Measurements from ENCODE around the gene SMIM10L2A.
"Not testable (repeated sequence)": the region's sequence is repeated elsewhere in the genome, so short reads cannot be mapped to it uniquely, and the experiment has no call there.

SMIM10L2A gene

GRCh38 chrX:135416546-135416945 is 5.2 kb upstream of the SMIM10L2A start:
- no peak overlapping the region for H3K4me2 ChIP-seq (ENCODE audit: low read depth, low read length)
- H3K79me2 ChIP-seq (ENCODE audit: low read length): no peaks in the 10 kb centered on the region
- no peak overlapping the region for H2AFZ ChIP-seq (ENCODE audit: low read length)
- TF ChIP-seq EZH2phosphoT487 (IDR thresholded peaks at IDR 0.05; ENCODE audit: low read length): no peak
- no peak for TF ChIP-seq EZH2 (optimal IDR thresholded peaks at IDR 0.05; ENCODE audit: low read depth, low read length)
- TF ChIP-seq CTCF (IDR thresholded peaks at IDR 0.05; ENCODE audit: low read length): no peak
- H3F3A ChIP-seq (ENCODE audit: insufficient read depth, low read length): no peaks in the 10 kb centered on the region
- no peak overlapping the region for H3K4me3 ChIP-seq (ENCODE audit: low read length)
- H3K9me3 ChIP-seq (replicated peaks; ENCODE audit: insufficient read depth, low read length): no peaks in the 10 kb centered on the region
- no peaks in the 10 kb centered on the region for H3K27me3 ChIP-seq (replicated peaks; ENCODE audit: insufficient read depth, low read length)
- H3K9me2 ChIP-seq (replicated peaks; ENCODE audit: insufficient read depth, low read length): no peaks in the 10 kb centered on the region
- no peak for DNase-seq
- no peaks in the 10 kb centered on the region for H4K20me1 ChIP-seq (ENCODE audit: insufficient read depth, low read length)
- H3K4me1 ChIP-seq (ENCODE audit: low read length): no peaks in the 10 kb centered on the region
- no peak overlapping the region for H3K9ac ChIP-seq (ENCODE audit: low read length)
- H3K27ac ChIP-seq (ENCODE audit: low read length): no peak overlapping the region
- no peaks in the 10 kb centered on the region for H3K36me3 ChIP-seq (replicated peaks; ENCODE audit: insufficient read depth, low read length)

GRCh38 chrX:135420831-135421230 is 913 bp upstream of the SMIM10L2A start:
- no peaks in the 10 kb centered on the region for H3K4me1 ChIP-seq (ENCODE audit: low read length)
- no peaks in the 10 kb centered on the region for H3F3A ChIP-seq (ENCODE audit: insufficient read depth, low read length)
- DNase-seq: no peak
- no peak overlapping the region for H3K9ac ChIP-seq (ENCODE audit: low read length)
- no peaks in the 10 kb centered on the region for H3K36me3 ChIP-seq (replicated peaks; ENCODE audit: insufficient read depth, low read length)
- H2AFZ ChIP-seq (ENCODE audit: low read length): peak overlapping the region; percentile 51; the same call in 1 of the 2 replicates
- TF ChIP-seq EZH2 (optimal IDR thresholded peaks at IDR 0.05; ENCODE audit: low read depth, low read length): no peak
- no peak for TF ChIP-seq CTCF (IDR thresholded peaks at IDR 0.05; ENCODE audit: low read length)
- no peak for TF ChIP-seq EZH2phosphoT487 (IDR thresholded peaks at IDR 0.05; ENCODE audit: low read length)
- H3K27me3 ChIP-seq (replicated peaks; ENCODE audit: insufficient read depth, low read length): no peaks in the 10 kb centered on the region
- no peaks in the 10 kb centered on the region for H3K9me2 ChIP-seq (replicated peaks; ENCODE audit: insufficient read depth, low read length)
- no peak overlapping the region for H3K27ac ChIP-seq (ENCODE audit: low read length)
- H4K20me1 ChIP-seq (ENCODE audit: insufficient read depth, low read length): no peaks in the 10 kb centered on the region
- H3K9me3 ChIP-seq (replicated peaks; ENCODE audit: insufficient read depth, low read length): no peaks in the 10 kb centered on the region
- no peak overlapping the region for H3K4me3 ChIP-seq (ENCODE audit: low read length)
- H3K4me2 ChIP-seq (ENCODE audit: low read depth, low read length): no peak overlapping the region
- no peaks in the 10 kb centered on the region for H3K79me2 ChIP-seq (ENCODE audit: low read length)

- Histone ChIP-seq H3K4me2 (ENCODE audit: low read depth, low read length) (peak overlapping the region; percentile 34; the same call in 1 of the 2 replicates), H3K9ac (ENCODE audit: low read length) (no peak overlapping the region), H3F3A (ENCODE audit: insufficient read depth, low read length) (no peaks in the 10 kb centered on the region), H3K4me3 (ENCODE audit: low read length) (peak overlapping the region; percentile 30; the same call in 1 of the 2 replicates), H3K9me2 (replicated peaks; ENCODE audit: insufficient read depth, low read length) (no peaks in the 10 kb centered on the region), H2AFZ (ENCODE audit: low read length) (peak overlapping the region; percentile 51; the same call in 1 of the 2 replicates), H3K9me3 (replicated peaks; ENCODE audit: insufficient read depth, low read length) (no peaks in the 10 kb centered on the region), H4K20me1 (ENCODE audit: insufficient read depth, low read length) (no peaks in the 10 kb centered on the region), H3K27me3 (replicated peaks; ENCODE audit: insufficient read depth, low read length) (no peaks in the 10 kb centered on the region), H3K36me3 (replicated peaks; ENCODE audit: insufficient read depth, low read length) (no peaks in the 10 kb centered on the region), H3K79me2 (ENCODE audit: low read length) (no peaks in the 10 kb centered on the region), H3K4me1 (ENCODE audit: low read length) (no peaks in the 10 kb centered on the region), H3K27ac (ENCODE audit: low read length) (no peak overlapping the region)
- TF ChIP-seq CTCF (IDR thresholded peaks at IDR 0.05; ENCODE audit: low read length) (no peak), EZH2phosphoT487 (IDR thresholded peaks at IDR 0.05; ENCODE audit: low read length) (no peak), EZH2 (optimal IDR thresholded peaks at IDR 0.05; ENCODE audit: low read depth, low read length) (no peak)
- DNase-seq: peak; percentile 73
Observed at GRCh38 chrX:135421537-135421931, 210 bp upstream of the SMIM10L2A start.

GRCh38 chrX:135422810-135423168 is 1.0 kb downstream of the SMIM10L2A start:
- not testable (repeated sequence) for H3K9me2 ChIP-seq (replicated peaks; ENCODE audit: insufficient read depth, low read length); H3K4me2 ChIP-seq (ENCODE audit: low read depth, low read length); H3F3A ChIP-seq (ENCODE audit: insufficient read depth, low read length); H3K27me3 ChIP-seq (replicated peaks; ENCODE audit: insufficient read depth, low read length); DNase-seq; H3K79me2 ChIP-seq (ENCODE audit: low read length); H3K36me3 ChIP-seq (replicated peaks; ENCODE audit: insufficient read depth, low read length); H4K20me1 ChIP-seq (ENCODE audit: insufficient read depth, low read length); H3K9ac ChIP-seq (ENCODE audit: low read length); H3K9me3 ChIP-seq (replicated peaks; ENCODE audit: insufficient read depth, low read length); H2AFZ ChIP-seq (ENCODE audit: low read length); H3K4me1 ChIP-seq (ENCODE audit: low read length); H3K4me3 ChIP-seq (ENCODE audit: low read length); H3K27ac ChIP-seq (ENCODE audit: low read length)

GRCh38 chrX:135423173-135423864 is 1.6 kb downstream of the SMIM10L2A start:
- H4K20me1 ChIP-seq (ENCODE audit: insufficient read depth, low read length); H2AFZ ChIP-seq (ENCODE audit: low read length); H3K9me2 ChIP-seq (replicated peaks; ENCODE audit: insufficient read depth, low read length); H3F3A ChIP-seq (ENCODE audit: insufficient read depth, low read length); H3K9me3 ChIP-seq (replicated peaks; ENCODE audit: insufficient read depth, low read length); H3K4me2 ChIP-seq (ENCODE audit: low read depth, low read length); H3K79me2 ChIP-seq (ENCODE audit: low read length); H3K27ac ChIP-seq (ENCODE audit: low read length); H3K36me3 ChIP-seq (replicated peaks; ENCODE audit: insufficient read depth, low read length); H3K27me3 ChIP-seq (replicated peaks; ENCODE audit: insufficient read depth, low read length); H3K9ac ChIP-seq (ENCODE audit: low read length); H3K4me3 ChIP-seq (ENCODE audit: low read length); H3K4me1 ChIP-seq (ENCODE audit: low read length); DNase-seq: not testable (repeated sequence)
